ENCODE results near the gene OR4Q2.

DNA sequence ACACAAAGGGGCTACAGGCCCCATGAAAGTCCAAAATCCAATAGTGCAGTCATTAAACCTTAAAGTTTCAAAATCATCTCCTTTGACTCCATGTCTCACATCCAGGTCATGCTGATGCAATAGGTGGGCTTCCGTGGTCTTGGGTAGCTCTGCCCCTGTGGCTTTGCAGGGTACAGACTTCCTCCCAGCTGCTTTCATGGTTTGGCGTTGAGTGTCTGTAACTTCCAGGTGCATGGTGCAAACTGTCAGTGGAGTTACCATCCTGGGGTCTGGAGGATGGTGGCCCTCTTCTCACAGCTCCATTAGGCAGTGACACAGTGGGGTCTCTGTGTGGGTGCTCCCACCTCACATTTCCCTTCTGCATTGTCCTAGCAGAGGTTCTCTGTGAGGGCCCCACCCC lies 8.5 kb upstream of the OR4Q2 start:
- TF ChIP-seq, protein P1, sequence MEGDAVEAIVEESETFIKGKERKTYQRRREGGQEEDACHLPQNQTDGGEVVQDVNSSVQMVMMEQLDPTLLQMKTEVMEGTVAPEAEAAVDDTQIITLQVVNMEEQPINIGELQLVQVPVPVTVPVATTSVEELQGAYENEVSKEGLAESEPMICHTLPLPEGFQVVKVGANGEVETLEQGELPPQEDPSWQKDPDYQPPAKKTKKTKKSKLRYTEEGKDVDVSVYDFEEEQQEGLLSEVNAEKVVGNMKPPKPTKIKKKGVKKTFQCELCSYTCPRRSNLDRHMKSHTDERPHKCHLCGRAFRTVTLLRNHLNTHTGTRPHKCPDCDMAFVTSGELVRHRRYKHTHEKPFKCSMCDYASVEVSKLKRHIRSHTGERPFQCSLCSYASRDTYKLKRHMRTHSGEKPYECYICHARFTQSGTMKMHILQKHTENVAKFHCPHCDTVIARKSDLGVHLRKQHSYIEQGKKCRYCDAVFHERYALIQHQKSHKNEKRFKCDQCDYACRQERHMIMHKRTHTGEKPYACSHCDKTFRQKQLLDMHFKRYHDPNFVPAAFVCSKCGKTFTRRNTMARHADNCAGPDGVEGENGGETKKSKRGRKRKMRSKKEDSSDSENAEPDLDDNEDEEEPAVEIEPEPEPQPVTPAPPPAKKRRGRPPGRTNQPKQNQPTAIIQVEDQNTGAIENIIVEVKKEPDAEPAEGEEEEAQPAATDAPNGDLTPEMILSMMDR (IDR thresholded peaks at IDR 0.05): no peak
- no peak for TF ChIP-seq POLR2A (IDR thresholded peaks at IDR 0.05)

All from adrenal gland (tissue), 5 donors.